ENCODE data around the gene DLX3.
A peak's percentile ranks its signal among the peaks of the same experiment; 100 is the strongest.

DLX3 gene

GRCh38 chr17:49979748-49980479 lies 15.1 kb downstream of the DLX3 start:
- Histone ChIP-seq H3K36me3 (ENCODE audit: control insufficient read depth in 2 of 2, insufficient read depth in 2 of 2, low read length in 2 of 2) (no peaks in the 10 kb centered on the region), H3K27ac (ENCODE audit: low read length) (no peak overlapping the region), H3K9me3 (ENCODE audit: control insufficient read depth in 2 of 2, low read length in 2 of 2) (no peaks in the 10 kb centered on the region), H3K4me1 (ENCODE audit: control insufficient read depth, insufficient read depth, low read length) (no peaks in the 10 kb centered on the region), H3K4me3 (ENCODE audit: low read length in 2 of 2) (no peak overlapping the region), H3K27me3 (ENCODE audit: control insufficient read depth in 1 of 2, insufficient read depth in 2 of 2, low read length in 2 of 2) (peaks cover 35 to 39% of the 10 kb centered on the region in 2 donors), H3K9ac (ENCODE audit: low read length in 2 of 2) (no peak overlapping the region)

DNA sequence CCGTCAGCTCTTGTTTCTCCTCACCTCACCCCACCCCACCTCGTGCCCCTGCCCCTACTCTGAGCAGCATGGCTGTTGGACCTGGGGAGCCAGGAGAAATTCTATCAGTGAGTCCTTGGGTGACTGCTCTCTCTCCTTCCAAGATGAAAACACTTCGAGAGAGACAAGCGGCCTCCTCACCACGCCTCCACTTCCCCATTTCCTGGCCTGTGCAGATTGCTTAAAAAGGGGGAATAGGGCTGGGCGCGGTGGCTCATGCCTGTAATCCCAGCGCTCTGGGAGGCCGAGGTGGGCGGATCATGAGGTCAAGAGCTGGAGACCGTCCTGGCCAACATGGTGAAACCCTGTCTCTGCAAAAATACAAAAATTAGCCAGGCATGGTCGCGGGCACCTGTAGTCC lies 16.5 kb downstream of the DLX3 start:
- Histone ChIP-seq H3K27me3 (ENCODE audit: control insufficient read depth in 1 of 2, insufficient read depth in 2 of 2, low read length in 2 of 2) (peaks cover 38 to 46% of the 10 kb centered on the region in 2 donors), H3K27ac (ENCODE audit: low read length) (no peak overlapping the region), H3K36me3 (ENCODE audit: control insufficient read depth in 2 of 2, insufficient read depth in 2 of 2, low read length in 2 of 2) (no peaks in the 10 kb centered on the region), H3K9me3 (ENCODE audit: control insufficient read depth in 2 of 2, low read length in 2 of 2) (no peaks in the 10 kb centered on the region), H3K4me1 (ENCODE audit: control insufficient read depth, insufficient read depth, low read length) (no peaks in the 10 kb centered on the region), H3K9ac (ENCODE audit: low read length in 2 of 2) (no peak overlapping the region), H3K4me3 (ENCODE audit: low read length in 2 of 2) (no peak overlapping the region)

DNA sequence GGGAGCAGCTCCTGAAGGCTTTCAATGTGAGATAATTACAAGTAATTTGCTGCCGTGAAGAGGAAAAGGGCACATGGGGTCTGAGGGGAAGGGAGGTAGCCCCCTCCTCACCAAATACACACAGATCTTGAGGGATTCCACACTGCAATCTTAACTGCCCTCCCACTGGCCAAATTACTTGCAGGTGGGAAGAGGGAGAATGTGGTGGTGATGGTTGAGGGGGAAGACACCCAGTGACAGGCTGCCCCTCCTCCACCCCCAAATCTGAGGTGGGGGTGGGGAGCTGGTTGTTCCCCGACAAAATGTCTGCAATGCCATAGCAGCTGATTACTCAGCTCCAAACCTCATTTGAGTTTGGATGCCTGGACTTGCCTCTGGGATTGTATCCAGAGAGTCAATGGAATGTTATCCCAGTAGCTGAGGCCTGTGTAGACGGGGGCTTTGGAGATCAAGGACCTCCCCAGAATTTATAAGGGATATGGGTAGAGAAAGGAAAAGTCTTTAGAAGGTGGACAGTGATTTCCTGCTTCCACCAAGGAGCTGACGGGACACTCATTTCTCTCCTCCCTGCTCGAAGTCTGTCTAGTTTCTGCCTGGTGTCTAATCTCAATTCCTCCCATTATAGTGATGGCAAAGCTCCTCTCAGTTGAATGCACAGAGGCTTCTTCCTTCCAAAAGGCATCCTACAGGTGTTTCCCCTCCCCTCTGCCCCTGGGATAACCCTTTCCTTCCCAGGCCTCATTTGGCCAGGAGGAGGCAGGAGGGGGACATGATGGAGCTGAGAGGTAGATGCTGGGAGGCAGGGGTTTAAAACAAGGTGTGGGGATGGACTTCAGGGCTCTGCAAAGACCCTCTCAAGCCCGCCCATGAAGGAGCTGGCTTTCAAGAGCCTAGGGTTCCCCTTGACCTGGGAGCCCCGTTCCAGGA lies 17.3 kb downstream of the DLX3 start:
- Histone ChIP-seq H3K4me3 (ENCODE audit: low read length in 2 of 2) (no peak overlapping the region), H3K27me3 (ENCODE audit: control insufficient read depth in 1 of 2, insufficient read depth in 2 of 2, low read length in 2 of 2) (peaks cover 45 to 53% of the 10 kb centered on the region in 2 donors), H3K36me3 (ENCODE audit: control insufficient read depth in 2 of 2, insufficient read depth in 2 of 2, low read length in 2 of 2) (no peaks in the 10 kb centered on the region), H3K27ac (ENCODE audit: low read length) (no peak overlapping the region), H3K4me1 (ENCODE audit: control insufficient read depth, insufficient read depth, low read length) (peaks cover 2% of the 10 kb centered on the region), H3K9me3 (ENCODE audit: control insufficient read depth in 2 of 2, low read length in 2 of 2) (no peaks in the 10 kb centered on the region), H3K9ac (ENCODE audit: low read length in 2 of 2) (no peak overlapping the region)

DNA sequence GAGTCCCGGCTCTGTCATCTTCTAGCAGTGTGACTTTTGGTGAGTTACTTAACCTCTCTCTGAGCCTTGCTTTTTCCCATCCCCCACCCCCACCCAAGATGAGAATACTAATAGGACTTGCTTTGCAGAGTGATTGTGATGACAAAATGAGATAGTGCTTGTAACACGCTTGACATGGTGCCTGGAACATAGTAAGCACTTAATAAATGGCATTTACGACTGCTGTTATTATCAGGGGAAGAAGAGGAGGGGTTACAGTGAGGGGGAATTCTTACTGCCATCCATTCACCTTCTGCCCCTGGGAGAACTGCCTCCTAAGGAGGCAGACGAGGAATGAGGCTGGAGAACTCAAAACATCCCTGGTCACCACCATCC lies 18.2 kb downstream of the DLX3 start:
- no peak overlapping the region for H3K9ac ChIP-seq (ENCODE audit: low read length in 2 of 2)
- peaks cover 11% of the 10 kb centered on the region for H3K4me1 ChIP-seq (ENCODE audit: control insufficient read depth, insufficient read depth, low read length)
- H3K36me3 ChIP-seq (ENCODE audit: control insufficient read depth in 2 of 2, insufficient read depth in 2 of 2, low read length in 2 of 2) = no peaks in the 10 kb centered on the region
- H3K27me3 ChIP-seq (ENCODE audit: control insufficient read depth in 1 of 2, insufficient read depth in 2 of 2, low read length in 2 of 2) = peaks cover 54 to 58% of the 10 kb centered on the region in 2 donors
- H3K27ac ChIP-seq (ENCODE audit: low read length) = no peak overlapping the region
- H3K9me3 ChIP-seq (ENCODE audit: control insufficient read depth in 2 of 2, low read length in 2 of 2) = no peaks in the 10 kb centered on the region
- H3K4me3 ChIP-seq (ENCODE audit: low read length in 2 of 2) = no peak overlapping the region

DNA sequence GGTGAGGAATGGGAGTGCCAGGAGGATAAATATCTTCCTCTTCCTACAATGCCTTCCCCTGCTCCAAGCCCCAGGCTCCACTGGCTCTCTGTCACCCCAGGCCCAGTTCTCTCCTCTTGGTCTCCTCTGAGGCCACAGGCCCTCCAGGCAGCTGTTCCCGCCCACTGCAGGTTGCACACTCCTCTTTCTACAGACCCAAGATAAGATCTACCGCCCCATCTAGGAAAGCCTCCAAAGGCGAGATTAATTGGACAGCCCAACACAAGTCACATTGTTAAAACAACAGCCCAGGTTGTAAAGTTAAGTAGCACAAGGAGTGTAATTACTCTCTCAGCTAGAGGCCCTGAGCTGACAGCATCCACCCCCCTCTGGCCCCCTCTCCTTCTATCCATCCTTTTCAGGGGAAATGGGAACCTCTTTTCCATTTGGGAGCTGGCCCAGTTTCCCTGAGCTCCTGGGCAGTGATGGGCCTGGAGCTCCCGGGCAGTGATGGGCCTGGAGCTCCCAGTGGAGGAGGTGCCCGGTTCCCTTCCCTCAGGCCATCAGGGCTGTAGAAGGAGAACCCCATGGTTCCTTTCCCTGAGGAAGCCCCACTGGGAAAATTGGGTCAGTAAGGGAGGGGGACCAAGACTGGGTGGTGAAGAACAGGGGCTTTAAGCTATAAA lies 18.7 kb downstream of the DLX3 start:
- Histone ChIP-seq H3K27me3 (ENCODE audit: control insufficient read depth in 1 of 2, insufficient read depth in 2 of 2, low read length in 2 of 2) (peaks cover 59 to 63% of the 10 kb centered on the region in 2 donors), H3K9me3 (ENCODE audit: control insufficient read depth in 2 of 2, low read length in 2 of 2) (no peaks in the 10 kb centered on the region), H3K9ac (ENCODE audit: low read length in 2 of 2) (no peak overlapping the region), H3K36me3 (ENCODE audit: control insufficient read depth in 2 of 2, insufficient read depth in 2 of 2, low read length in 2 of 2) (no peaks in the 10 kb centered on the region), H3K4me1 (ENCODE audit: control insufficient read depth, insufficient read depth, low read length) (peaks cover 17% of the 10 kb centered on the region), H3K4me3 (ENCODE audit: low read length in 2 of 2) (no peak overlapping the region), H3K27ac (ENCODE audit: low read length) (no peak overlapping the region)

DNA sequence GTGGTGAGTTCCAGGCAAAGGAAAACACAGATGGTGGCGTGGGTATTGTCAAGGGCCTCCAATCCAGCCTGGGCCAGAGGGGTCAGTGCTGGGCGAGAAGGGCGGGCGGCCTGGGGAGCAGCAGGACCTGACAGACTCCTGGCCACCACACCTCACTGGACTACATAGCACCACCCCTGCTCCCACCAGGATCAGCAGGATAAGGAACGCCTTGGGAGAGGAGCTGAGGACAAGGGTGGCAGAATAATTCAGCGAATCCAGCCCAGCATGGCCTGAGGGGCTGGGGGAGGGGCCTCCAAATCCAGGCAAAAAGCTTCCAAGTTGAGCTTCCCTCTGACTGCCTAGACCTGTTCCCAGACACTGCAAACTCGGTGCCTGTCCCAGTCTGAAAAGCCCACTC lies 19.5 kb downstream of the DLX3 start:
- Histone ChIP-seq H3K9me3 (ENCODE audit: control insufficient read depth in 2 of 2, low read length in 2 of 2) (no peaks in the 10 kb centered on the region), H3K27me3 (ENCODE audit: control insufficient read depth in 1 of 2, insufficient read depth in 2 of 2, low read length in 2 of 2) (peaks cover 64 to 67% of the 10 kb centered on the region in 2 donors), H3K4me1 (ENCODE audit: control insufficient read depth, insufficient read depth, low read length) (peaks cover 21% of the 10 kb centered on the region), H3K36me3 (ENCODE audit: control insufficient read depth in 2 of 2, insufficient read depth in 2 of 2, low read length in 2 of 2) (no peaks in the 10 kb centered on the region), H3K27ac (ENCODE audit: low read length) (no peak overlapping the region), H3K9ac (ENCODE audit: low read length in 2 of 2) (no peak overlapping the region), H3K4me3 (ENCODE audit: low read length in 2 of 2) (no peak overlapping the region)

DNA sequence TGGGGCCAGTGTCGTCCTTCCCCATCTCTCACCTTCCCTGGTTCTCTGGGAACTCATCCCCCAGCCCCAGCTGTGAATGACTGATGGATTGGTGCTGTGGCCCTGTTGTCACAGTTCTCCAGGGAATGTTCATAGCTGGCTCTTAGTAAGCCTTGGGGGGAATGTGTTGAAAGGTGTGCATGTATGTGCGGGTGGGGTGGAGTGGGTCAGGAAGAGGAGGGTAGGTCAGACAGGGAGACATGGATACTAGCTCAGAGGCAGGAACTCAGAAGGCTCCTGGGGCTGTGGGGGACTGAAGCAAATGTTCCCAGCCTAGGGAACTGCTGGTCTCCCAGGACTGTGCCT lies 21.8 kb downstream of the DLX3 start:
- no peak overlapping the region for H3K27ac ChIP-seq (ENCODE audit: low read length)
- peaks cover 74 to 80% of the 10 kb centered on the region in 2 donors for H3K27me3 ChIP-seq (ENCODE audit: control insufficient read depth in 1 of 2, insufficient read depth in 2 of 2, low read length in 2 of 2)
- H3K4me1 ChIP-seq (ENCODE audit: control insufficient read depth, insufficient read depth, low read length) = peaks cover 40% of the 10 kb centered on the region
- H3K9me3 ChIP-seq (ENCODE audit: control insufficient read depth in 2 of 2, low read length in 2 of 2) = no peaks in the 10 kb centered on the region
- H3K9ac ChIP-seq (ENCODE audit: low read length in 2 of 2) = no peak overlapping the region
- H3K36me3 ChIP-seq (ENCODE audit: control insufficient read depth in 2 of 2, insufficient read depth in 2 of 2, low read length in 2 of 2) = no peaks in the 10 kb centered on the region
- no peak overlapping the region for H3K4me3 ChIP-seq (ENCODE audit: low read length in 2 of 2)

GRCh38 chr17:49972486-49973270 lies 22.3 kb downstream of the DLX3 start:
- H3K9ac ChIP-seq (ENCODE audit: low read length in 2 of 2) = no peak overlapping the region
- peak overlapping the region in 1 of 2 donors; percentile 29 for H3K4me3 ChIP-seq (ENCODE audit: low read length in 2 of 2)
- peaks cover 41% of the 10 kb centered on the region for H3K4me1 ChIP-seq (ENCODE audit: control insufficient read depth, insufficient read depth, low read length)
- no peaks in the 10 kb centered on the region for H3K36me3 ChIP-seq (ENCODE audit: control insufficient read depth in 2 of 2, insufficient read depth in 2 of 2, low read length in 2 of 2)
- H3K9me3 ChIP-seq (ENCODE audit: control insufficient read depth in 2 of 2, low read length in 2 of 2) = no peaks in the 10 kb centered on the region
- peaks cover 75 to 80% of the 10 kb centered on the region in 2 donors for H3K27me3 ChIP-seq (ENCODE audit: control insufficient read depth in 1 of 2, insufficient read depth in 2 of 2, low read length in 2 of 2)
- no peak overlapping the region for H3K27ac ChIP-seq (ENCODE audit: low read length)

DNA sequence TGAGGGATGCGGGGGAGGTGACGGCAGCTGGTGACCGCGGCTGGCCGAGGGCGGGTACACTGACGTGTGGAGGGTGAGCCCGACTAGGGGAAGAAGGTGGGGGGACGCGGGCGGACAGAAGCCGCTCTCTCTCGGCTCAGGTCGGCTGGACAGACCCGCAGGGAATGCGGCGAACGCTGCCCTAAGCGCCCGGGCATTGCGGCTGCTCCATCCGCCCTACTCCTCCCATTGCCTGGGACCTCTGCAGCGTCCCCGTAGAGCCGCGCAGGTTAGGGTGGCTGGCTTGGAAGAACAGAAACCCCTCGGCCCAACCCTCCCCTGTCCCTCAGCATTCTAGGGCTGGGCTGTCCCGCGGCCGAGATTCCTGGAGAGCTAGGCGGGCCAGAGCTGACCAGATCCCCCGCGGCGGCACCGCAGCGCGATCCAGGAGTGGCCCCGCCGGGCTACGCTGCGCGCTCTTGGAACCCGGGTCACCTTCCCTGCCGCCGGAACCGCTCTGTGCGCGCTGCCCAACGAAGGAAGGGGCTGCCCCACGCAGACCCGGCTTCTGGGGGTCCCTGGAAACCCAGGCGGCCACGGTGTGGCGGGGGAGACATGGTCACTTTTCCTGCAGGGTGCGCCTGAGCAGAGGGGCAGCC lies 23.1 kb downstream of the DLX3 start:
- Histone ChIP-seq H3K9me3 (ENCODE audit: control insufficient read depth in 2 of 2, low read length in 2 of 2) (no peaks in the 10 kb centered on the region), H3K36me3 (ENCODE audit: control insufficient read depth in 2 of 2, insufficient read depth in 2 of 2, low read length in 2 of 2) (no peaks in the 10 kb centered on the region), H3K4me3 (ENCODE audit: low read length in 2 of 2) (peak overlapping the region in 1 of 2 donors; percentile 29), H3K4me1 (ENCODE audit: control insufficient read depth, insufficient read depth, low read length) (peaks cover 41% of the 10 kb centered on the region), H3K9ac (ENCODE audit: low read length in 2 of 2) (no peak overlapping the region), H3K27me3 (ENCODE audit: control insufficient read depth in 1 of 2, insufficient read depth in 2 of 2, low read length in 2 of 2) (peaks cover 80 to 82% of the 10 kb centered on the region in 2 donors), H3K27ac (ENCODE audit: low read length) (no peak overlapping the region)
